Heart left ventricle (tissue), 13 donors: ENCODE results near the gene NUP88.

Source experiments
- CTCF ChIP-seq, 12 donors: fragments of 200-600 bp; sonication (generic) in 4 of 12; IDR thresholded peaks; one replicate each; pipeline versions ENCODE4 v1.5.0 to v1.8.0; 2018 to 2022; ENCODE audit warnings: antibody characterized with exemption in 12 of 12, mild to moderate bottlenecking in 5 of 12
- POLR2A ChIP-seq, 2 donors: fragments of 450-650 bp; IDR thresholded peaks; one replicate each; pipeline ENCODE4 v1.6.1; 2017; ENCODE audit warnings: antibody characterized with exemption in 2 of 2, mild to moderate bottlenecking in 2 of 2, moderate library complexity in 2 of 2
- donor health status: ischemic (EF 13 %, LVEDD 7.1; RV severe dilation, severe dysfunction).
- donor health status: DM: no; HTN: yes; CAD: no.
- donor health status: DM: no; HTN: no; CAD: no.
- donor health status: ischemic (EF 25% LVEDD 6.9; RV normal size, moderate dysfunction).
- donor health status: ischemic (EF 25% LVEDD 5.7; RV mildly dilated, moderate dysfunction).
- donor health status: ischemic (EF 35%, LVEDD 5.7; RV mildly dilated, moderate dysfunction).
- donor health status: nonischemic (EF 11% LVEDD 7.7; RV severe dilation, severe dysfunction).
- donor health status: DM: yes; HTN: yes; CAD: no.
- donor health status: PGD.
- donor health status: ischemic (EF 29% LVEDD 5.4; RV normal size, mild dysfunction).
- donor health status: nonischemic (EF 23%, LVEDD 6.1; RV moderate dilation, normal function).

- peak in 3 of 12 donors; percentile 1 to 34 (median 19) for TF ChIP-seq CTCF (IDR thresholded peaks at IDR 0.05)
- no peak for TF ChIP-seq POLR2A (IDR thresholded peaks at IDR 0.05)
Observed at GRCh38 chr17:5439446-5439764, 19.9 kb upstream of the NUP88 start.
